Nephron (organoid): ENCODE measurements around the gene F13A1.

ENCODE experiments used
- H3K27ac Mint-ChIP-seq, 3 experiments: 2 replicates each; pipeline ENCODE4 v1.8.0; 2020; ENCODE audit warnings: mixed read lengths in 3 of 3, mild to moderate bottlenecking in 2 of 3, moderate library complexity in 1 of 3
- H3K27me3 Mint-ChIP-seq: 2 replicates; pipeline ENCODE4 v1.8.0; 2021; ENCODE audit warnings: low read depth, mild to moderate bottlenecking, moderate library complexity, mixed read lengths
- H3K36me3 Mint-ChIP-seq: 2 replicates; pipeline ENCODE4 v1.8.0; 2020; ENCODE audit warnings: low read depth, mixed read lengths
- H3K4me1 Mint-ChIP-seq: 2 replicates; pipeline ENCODE4 v1.8.0; 2020; ENCODE audit warnings: mixed read lengths
- H3K4me3 Mint-ChIP-seq, 3 experiments: 2 replicates each; pipeline ENCODE4 v1.8.0; 2020; ENCODE audit warnings: mild to moderate bottlenecking in 3 of 3, mixed read lengths in 3 of 3, moderate library complexity in 2 of 3
- H3K9me3 Mint-ChIP-seq: 2 replicates; pipeline ENCODE4 v1.8.0; 2020; ENCODE audit warnings: mixed read lengths
- CTCF ChIP-seq, 3 experiments: fragments of 200-600 bp; sonication (generic); IDR thresholded peaks; one replicate each; pipeline ENCODE4 v1.5.0; 2021; ENCODE audit warnings: antibody characterized with exemption in 3 of 3; ENCODE audit not compliant: unreplicated experiment in 3 of 3

F13A1 gene

DNA sequence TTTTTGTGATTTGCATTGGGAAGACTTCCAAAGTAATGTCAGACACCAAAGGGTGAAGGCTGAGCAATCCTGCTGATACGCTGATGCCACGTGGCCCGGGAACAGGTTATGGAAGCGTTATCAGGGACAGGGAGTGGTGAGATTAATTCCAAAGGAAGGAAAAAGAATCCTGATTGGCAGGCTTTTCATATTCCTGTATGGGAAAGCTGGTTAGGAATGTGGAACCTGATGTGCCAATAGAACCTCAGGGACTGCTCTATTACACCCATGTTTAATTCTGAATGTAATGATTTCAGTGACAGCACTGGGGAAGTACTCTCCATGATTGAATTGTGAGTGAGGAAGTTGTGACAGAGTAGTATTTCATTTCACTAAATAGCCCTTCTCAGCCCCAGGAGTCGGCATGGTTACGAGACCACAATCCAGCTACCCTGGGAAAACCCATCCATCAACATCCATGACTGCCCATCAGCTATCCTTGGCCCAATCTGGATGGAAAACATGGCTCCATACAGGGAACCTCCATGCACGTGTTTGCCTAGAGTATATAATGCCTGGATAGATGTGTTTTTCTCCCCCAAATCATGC is 49.4 kb downstream of the F13A1 start:
- no peak overlapping the region for H3K4me3 Mint-ChIP-seq
- TF ChIP-seq CTCF (IDR thresholded peaks at IDR 0.05; ENCODE audit: unreplicated experiment in 3 of 3), result no peak
- peaks cover 6% of the 10 kb centered on the region for H3K27me3 Mint-ChIP-seq
- peaks cover 4% of the 10 kb centered on the region for H3K4me1 Mint-ChIP-seq
- no peaks in the 10 kb centered on the region for H3K9me3 Mint-ChIP-seq
- no peaks in the 10 kb centered on the region for H3K36me3 Mint-ChIP-seq
- no peak overlapping the region for H3K27ac Mint-ChIP-seq

GRCh38 chr6:6260196-6260722 is 60.2 kb downstream of the F13A1 start:
- no peak overlapping the region for H3K4me3 Mint-ChIP-seq
- H3K36me3 Mint-ChIP-seq, result no peaks in the 10 kb centered on the region
- H3K27me3 Mint-ChIP-seq, result peaks cover 4% of the 10 kb centered on the region

GRCh38 chr6:6256886-6257285 is 63.6 kb downstream of the F13A1 start:
- Mint-ChIP-seq H3K36me3 (no peaks in the 10 kb centered on the region), H3K27me3 (no peaks in the 10 kb centered on the region), H3K9me3 (no peaks in the 10 kb centered on the region), H3K27ac (peak overlapping the region; percentile 81 to 91 (median 89)), H3K4me1 (peaks cover 26% of the 10 kb centered on the region), H3K4me3 (no peak overlapping the region)
- TF ChIP-seq CTCF (IDR thresholded peaks at IDR 0.05; ENCODE audit: unreplicated experiment in 3 of 3), result no peak

More at GRCh38 chr6:6260196-6260722, 60.2 kb downstream of the F13A1 start:
- TF ChIP-seq CTCF (IDR thresholded peaks at IDR 0.05; ENCODE audit: unreplicated experiment in 3 of 3), result no peak
- H3K9me3 Mint-ChIP-seq, result peaks cover 6% of the 10 kb centered on the region
- peaks cover 24% of the 10 kb centered on the region for H3K4me1 Mint-ChIP-seq
- no peak overlapping the region for H3K27ac Mint-ChIP-seq

- Mint-ChIP-seq H3K9me3 (no peaks in the 10 kb centered on the region), H3K4me3 (no peak overlapping the region), H3K27ac (peak overlapping the region; percentile 81 to 91 (median 89)), H3K27me3 (no peaks in the 10 kb centered on the region), H3K4me1 (peaks cover 26% of the 10 kb centered on the region), H3K36me3 (no peaks in the 10 kb centered on the region)
- TF ChIP-seq CTCF (IDR thresholded peaks at IDR 0.05; ENCODE audit: unreplicated experiment in 3 of 3), result no peak
Measured at GRCh38 chr6:6256259-6256658, 64.2 kb downstream of the F13A1 start.

- Mint-ChIP-seq H3K9me3 (no peaks in the 10 kb centered on the region), H3K4me1 (peaks cover 28% of the 10 kb centered on the region), H3K4me3 (no peak overlapping the region), H3K27me3 (no peaks in the 10 kb centered on the region), H3K36me3 (no peaks in the 10 kb centered on the region), H3K27ac (no peak overlapping the region)
- no peak for TF ChIP-seq CTCF (IDR thresholded peaks at IDR 0.05; ENCODE audit: unreplicated experiment in 3 of 3)
Measured at GRCh38 chr6:6251555-6252280, 68.7 kb downstream of the F13A1 start.
